Right renal cortex interstitium (tissue), 3 donors: ENCODE results near the gene COQ8A. TPM values are rescaled to one million over a fixed set of nuclear protein-coding genes. Genes with fewer than 3 reads are reported as not detected.
"Not testable (repeated sequence)": the region's sequence is repeated elsewhere in the genome, so short reads cannot be mapped to it uniquely, and the experiment has no call there.

Source experiments
- DNase-seq, 3 donors: peaks; one replicate each; pipeline ENCODE4 v3.0.0-alpha.2; 2013; ENCODE audit warnings: low read depth in 3 of 3, low spot score in 2 of 3
- polyA plus RNA-seq, 3 donors: library from polyadenylated mRNA; unstranded; fragments of 120-200 nt; gene quantifications; one replicate each; pipeline ENCODE4 v1.2.1, GENCODE V29; 2013; ENCODE audit not compliant: insufficient read length in 3 of 3

Gene COQ8A
- polyA plus RNA-seq, 3 donors = 28.3 to 32.7 (median 31.5) TPM

- DNase-seq = not testable (repeated sequence)
These were observed 59.5 kb downstream of the COQ8A start for GRCh38 chr1:226999579-226999978.

GRCh38 chr1:227002531-227003049 lies 62.5 kb downstream of the COQ8A start:
- no peak for DNase-seq

- no peak for DNase-seq
These were observed 63.1 kb downstream of the COQ8A start for GRCh38 chr1:227003165-227003564.

GRCh38 chr1:227004796-227005195 lies 64.7 kb downstream of the COQ8A start:
- no peak for DNase-seq

GRCh38 chr1:227006226-227006796 lies 66.2 kb downstream of the COQ8A start:
- no peak for DNase-seq

GRCh38 chr1:227009937-227010336 lies 69.8 kb downstream of the COQ8A start:
- DNase-seq = no peak

GRCh38 chr1:227010645-227011044 lies 70.6 kb downstream of the COQ8A start:
- no peak for DNase-seq

- no peak for DNase-seq
These were observed 76.9 kb downstream of the COQ8A start for GRCh38 chr1:227016990-227017389.

- no peak for DNase-seq
These were observed 92.3 kb downstream of the COQ8A start for GRCh38 chr1:227032396-227032795.

GRCh38 chr1:227033880-227034279 lies 93.8 kb downstream of the COQ8A start:
- no peak for DNase-seq

- no peak for DNase-seq
These were observed 95.2 kb downstream of the COQ8A start for GRCh38 chr1:227035316-227035715.

- no peak for DNase-seq
These were observed 97.0 kb downstream of the COQ8A start for GRCh38 chr1:227037121-227037520.

Other genes with a start within 250 kb of the COQ8A start
- gene ITPKB, start 201.0 kb upstream of the COQ8A start, polyA plus RNA-seq = 10 to 100 TPM; 21.5 to 24.2 (median 21.7) TPM
- gene PSEN2, start 69.7 kb upstream of the COQ8A start, polyA plus RNA-seq = 10 to 100 TPM; 15.8 to 17.8 (median 16.8) TPM